Metanephros (tissue), 1 donor: Measurements from ENCODE around the gene PCDHGB7. TPM values are rescaled to one million over a fixed set of nuclear protein-coding genes. Genes with fewer than 3 reads are reported as not detected.

ENCODE experiments used
- total RNA-seq: library from RNA; depleted of rRNA; stranded (reverse); fragments of >200 nt; gene quantifications from one replicate; pipeline ENCODE4 v1.2.3, GENCODE V29; 2014

The PCDHGB7 gene
- total RNA-seq, 1 donor from 2014 or later = 15.8 TPM

Other genes starting within 250 kb of the PCDHGB7 start
- gene PCDHB7, start 245.0 kb upstream of the PCDHGB7 start, total RNA-seq = 4.4 TPM
- gene PCDHB8, start 239.9 kb upstream of the PCDHGB7 start, total RNA-seq = 2.6 TPM
- 7.8 TPM for gene PCDHB16, start 235.3 kb upstream of the PCDHGB7 start, total RNA-seq
- gene PCDHB9, start 230.5 kb upstream of the PCDHGB7 start, total RNA-seq = 3.3 TPM
- gene PCDHB10, start 225.3 kb upstream of the PCDHGB7 start, total RNA-seq = 6.2 TPM
- gene PCDHB11, start 218.1 kb upstream of the PCDHGB7 start, total RNA-seq = 8.5 TPM
- 9.3 TPM for gene PCDHB12, start 209.0 kb upstream of the PCDHGB7 start, total RNA-seq
- gene PCDHB13, start 203.8 kb upstream of the PCDHGB7 start, total RNA-seq = 7.9 TPM
- gene PCDHB14, start 194.3 kb upstream of the PCDHGB7 start, total RNA-seq = 8.6 TPM
- 11.0 TPM for gene PCDHB15, start 172.3 kb upstream of the PCDHGB7 start, total RNA-seq
- gene SLC25A2, start 113.6 kb upstream of the PCDHGB7 start, total RNA-seq = 0.35 TPM
- 76.2 TPM for gene TAF7, start 96.9 kb upstream of the PCDHGB7 start, total RNA-seq
- 1.1 TPM for gene PCDHGA1, start 87.2 kb upstream of the PCDHGB7 start, total RNA-seq
- 10.2 TPM for gene PCDHGA2, start 78.9 kb upstream of the PCDHGB7 start, total RNA-seq
- gene PCDHGA3, start 73.8 kb upstream of the PCDHGB7 start, total RNA-seq = 4.8 TPM
- gene PCDHGB1, start 67.6 kb upstream of the PCDHGB7 start, total RNA-seq = 6.0 TPM
- 6.4 TPM for gene PCDHGA4, start 62.7 kb upstream of the PCDHGB7 start, total RNA-seq
- 8.8 TPM for gene PCDHGB2, start 57.7 kb upstream of the PCDHGB7 start, total RNA-seq
- 8.7 TPM for gene PCDHGA5, start 53.5 kb upstream of the PCDHGB7 start, total RNA-seq
- gene PCDHGB3, start 47.4 kb upstream of the PCDHGB7 start, total RNA-seq = 7.1 TPM
- gene PCDHGA6, start 43.8 kb upstream of the PCDHGB7 start, total RNA-seq = 10.3 TPM
- gene PCDHGA7, start 34.9 kb upstream of the PCDHGB7 start, total RNA-seq = 8.0 TPM
- 14.1 TPM for gene PCDHGB4, start 30.0 kb upstream of the PCDHGB7 start, total RNA-seq
- gene PCDHGA8, start 25.0 kb upstream of the PCDHGB7 start, total RNA-seq = 6.2 TPM
- 14.1 TPM for gene PCDHGB5, start 19.7 kb upstream of the PCDHGB7 start, total RNA-seq
- gene PCDHGA9, start 14.9 kb upstream of the PCDHGB7 start, total RNA-seq = 9.8 TPM
- 12.3 TPM for gene PCDHGB6, start 9.7 kb upstream of the PCDHGB7 start, total RNA-seq
- 9.1 TPM for gene PCDHGA10, start 4.7 kb upstream of the PCDHGB7 start, total RNA-seq
- 10.0 TPM for gene PCDHGA11, start 3.4 kb downstream of the PCDHGB7 start, total RNA-seq
- gene PCDHGA12, start 12.8 kb downstream of the PCDHGB7 start, total RNA-seq = 10.0 TPM
- 71.1 TPM for gene PCDHGC3, start 58.3 kb downstream of the PCDHGB7 start, total RNA-seq
- gene PCDHGC4, start 67.4 kb downstream of the PCDHGB7 start, total RNA-seq = 9.6 TPM
- 4.8 TPM for gene PCDHGC5, start 71.4 kb downstream of the PCDHGB7 start, total RNA-seq
- gene DIAPH1, start 201.3 kb downstream of the PCDHGB7 start, total RNA-seq = 37.0 TPM
- gene HDAC3, start 219.2 kb downstream of the PCDHGB7 start, total RNA-seq = 57.7 TPM
- gene RELL2, start 219.3 kb downstream of the PCDHGB7 start, total RNA-seq = 1.2 TPM
- 12.4 TPM for gene FCHSD1, start 233.7 kb downstream of the PCDHGB7 start, total RNA-seq